ENCODE measurements around the gene SMIM35.

Gene SMIM35

DNA sequence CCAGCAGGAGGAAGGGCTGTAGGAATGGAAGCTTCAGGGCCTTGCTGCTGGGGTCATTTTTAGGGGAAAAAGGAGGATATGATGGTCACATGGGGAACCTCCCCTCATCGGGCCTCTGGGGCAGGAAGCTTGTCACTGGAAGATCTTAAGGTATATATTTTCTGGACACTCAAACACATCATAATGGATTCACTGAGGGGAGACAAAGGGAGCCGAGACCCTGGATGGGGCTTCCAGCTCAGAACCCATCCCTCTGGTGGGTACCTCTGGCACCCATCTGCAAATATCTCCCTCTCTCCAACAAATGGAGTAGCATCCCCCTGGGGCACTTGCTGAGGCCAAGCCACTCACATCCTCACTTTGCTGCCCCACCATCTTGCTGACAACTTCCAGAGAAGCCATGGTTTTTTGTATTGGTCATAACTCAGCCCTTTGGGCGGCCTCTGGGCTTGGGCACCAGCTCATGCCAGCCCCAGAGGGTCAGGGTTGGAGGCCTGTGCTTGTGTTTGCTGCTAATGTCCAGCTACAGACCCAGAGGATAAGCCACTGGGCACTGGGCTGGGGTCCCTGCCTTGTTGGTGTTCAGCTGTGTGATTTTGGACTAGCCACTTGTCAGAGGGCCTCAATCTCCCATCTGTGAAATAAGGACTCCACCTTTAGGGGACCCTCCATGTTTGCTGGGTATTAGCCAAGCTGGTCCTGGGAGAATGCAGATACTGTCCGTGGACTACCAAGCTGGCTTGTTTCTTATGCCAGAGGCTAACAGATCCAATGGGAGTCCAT is 86.5 kb downstream of the SMIM35 start:
- no peak for FAIRE-seq

DNA sequence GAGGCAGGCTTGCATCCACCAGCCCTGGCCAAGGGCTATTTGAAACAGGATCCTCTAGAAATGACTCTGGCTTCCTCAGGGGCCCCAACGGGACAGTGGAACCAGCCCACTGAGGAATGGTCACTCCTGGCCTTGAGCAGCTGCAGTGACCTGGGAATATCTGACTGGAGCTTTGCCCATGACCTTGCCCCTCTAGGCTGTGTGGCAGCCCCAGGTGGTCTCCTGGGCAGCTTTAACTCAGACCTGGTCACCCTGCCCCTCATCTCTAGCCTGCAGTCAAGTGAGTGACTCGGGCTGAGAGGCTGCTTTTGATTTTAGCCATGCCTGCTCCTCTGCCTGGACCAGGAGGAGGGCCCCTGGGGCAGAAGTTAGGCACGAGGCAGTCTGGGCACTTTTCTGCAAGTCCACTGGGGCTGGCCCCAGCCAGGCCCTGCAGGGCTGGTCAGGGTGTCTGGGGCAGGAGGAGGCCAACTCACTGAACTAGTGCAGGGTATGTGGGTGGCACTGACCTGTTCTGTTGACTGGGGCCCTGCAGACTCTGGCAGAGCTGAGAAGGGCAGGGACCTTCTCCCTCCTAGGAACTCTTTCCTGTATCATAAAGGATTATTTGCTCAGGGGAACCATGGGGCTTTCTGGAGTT is 87.3 kb downstream of the SMIM35 start:
- FAIRE-seq: no peak

GRCh38 chr11:117998664-117999353 is 88.0 kb downstream of the SMIM35 start:
- no peak for FAIRE-seq

GRCh38 chr11:117997823-117998579 is 88.8 kb downstream of the SMIM35 start:
- no peak for FAIRE-seq

DNA sequence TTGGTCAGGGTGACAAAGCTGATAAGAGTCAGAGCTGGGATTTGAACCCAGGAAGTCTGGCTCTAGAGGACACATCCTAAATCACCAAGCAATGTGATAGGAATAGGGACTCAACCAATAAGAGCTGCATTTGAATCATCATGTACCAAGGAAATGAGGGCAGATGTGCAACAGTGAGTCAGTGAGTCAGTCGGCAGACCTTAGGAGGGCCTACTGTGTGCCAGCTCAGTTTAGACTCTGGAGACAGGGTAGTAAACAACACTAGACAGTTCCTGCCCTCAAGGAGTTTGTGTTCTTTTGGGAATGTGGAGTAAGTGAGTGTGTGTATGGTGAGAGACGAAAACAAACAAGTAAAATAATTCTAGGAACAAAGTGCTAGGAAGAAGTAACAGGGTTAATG is 89.4 kb downstream of the SMIM35 start:
- no peak for FAIRE-seq

DNA sequence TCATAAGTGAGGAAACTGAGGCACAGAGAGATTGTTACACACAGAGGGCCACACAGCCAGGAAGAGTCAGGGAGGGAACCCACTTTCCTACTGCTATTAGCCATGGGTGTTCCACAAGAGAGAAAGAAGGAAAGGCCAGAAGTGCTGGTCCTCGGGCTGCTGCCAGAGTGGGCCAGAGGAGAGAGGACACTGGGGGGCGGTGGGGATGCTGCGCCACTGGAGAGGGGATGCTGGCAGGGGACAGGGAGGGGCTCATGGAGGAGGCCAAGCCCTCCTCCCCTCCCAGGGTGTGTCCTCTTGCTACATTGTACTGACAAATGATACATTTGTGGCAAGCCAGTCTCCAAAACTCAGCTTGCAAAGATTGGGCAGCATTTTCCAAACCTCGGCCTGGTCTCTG is 90.7 kb downstream of the SMIM35 start:
- no peak for FAIRE-seq

DNA sequence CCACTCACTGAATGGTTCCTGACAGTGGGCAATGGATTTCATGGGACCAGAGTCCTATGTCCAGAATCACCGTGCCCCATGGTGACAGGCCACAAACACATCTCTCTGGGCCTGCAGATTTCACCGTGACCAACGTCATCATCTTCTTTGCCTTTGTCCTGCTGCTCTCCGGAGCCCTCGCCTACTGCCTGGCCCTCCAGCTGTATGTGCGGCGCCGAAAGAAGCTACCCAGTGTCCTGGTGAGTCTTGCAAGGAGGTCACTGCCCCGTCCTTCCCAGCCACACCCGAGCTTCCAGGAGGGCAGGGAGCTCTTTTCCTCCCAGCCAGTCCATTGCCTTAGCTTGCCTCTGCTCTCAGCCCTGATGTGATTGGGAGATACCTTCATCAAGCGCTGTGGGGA is 91.3 kb downstream of the SMIM35 start:
- no peak for FAIRE-seq

- FAIRE-seq: no peak
These were observed 92.6 kb downstream of the SMIM35 start for GRCh38 chr11:117993988-117994745.

- FAIRE-seq: no peak
These were observed 94.1 kb downstream of the SMIM35 start for GRCh38 chr11:117992620-117993019.

GRCh38 chr11:117992136-117992535 is 94.6 kb downstream of the SMIM35 start:
- FAIRE-seq: no peak

DNA sequence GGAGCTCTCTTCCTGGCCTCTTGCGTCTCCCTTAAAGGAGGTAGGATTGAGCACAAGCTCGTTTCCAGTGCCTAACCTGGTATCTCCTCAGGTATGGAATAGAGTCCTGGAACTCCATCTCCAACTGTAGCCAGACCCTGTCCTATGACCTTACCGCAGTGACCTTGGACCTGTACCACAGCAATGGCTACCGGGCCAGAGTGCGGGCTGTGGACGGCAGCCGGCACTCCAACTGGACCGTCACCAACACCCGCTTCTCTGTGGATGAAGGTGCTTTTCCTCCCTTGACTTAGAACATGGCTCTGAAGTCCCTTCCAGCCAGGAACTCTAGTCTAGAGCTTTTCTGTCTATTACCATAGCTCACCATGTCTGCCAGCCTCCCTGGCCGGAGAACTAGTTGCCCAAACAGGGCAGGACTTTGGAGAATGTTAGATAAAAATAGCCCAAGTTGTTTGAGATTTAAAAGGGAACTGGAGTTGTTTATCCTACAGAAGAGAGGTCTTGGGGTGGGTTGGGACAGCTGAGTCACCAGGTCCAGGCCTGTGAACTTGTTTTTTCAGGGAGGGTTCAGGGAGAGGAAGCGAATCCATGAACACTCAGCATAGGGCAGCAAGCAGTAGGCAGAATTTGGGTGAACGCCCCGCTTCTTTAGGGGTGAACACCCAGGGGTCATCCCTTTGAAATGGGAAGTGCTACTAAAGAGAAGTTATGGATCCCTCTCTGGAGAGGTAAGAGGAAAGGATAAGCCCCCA is 97.2 kb downstream of the SMIM35 start:
- no peak for FAIRE-seq

GRCh38 chr11:117986981-117987574 is 99.7 kb downstream of the SMIM35 start:
- FAIRE-seq: no peak

- no peak for FAIRE-seq
These were observed 100.5 kb downstream of the SMIM35 start, which contains the start of gene IL10RA for GRCh38 chr11:117985953-117986887. Gene IL10RA (plus strand): TSS chr11:117986394. CDS start chr11:117986468, 74 bp downstream.

DNA sequence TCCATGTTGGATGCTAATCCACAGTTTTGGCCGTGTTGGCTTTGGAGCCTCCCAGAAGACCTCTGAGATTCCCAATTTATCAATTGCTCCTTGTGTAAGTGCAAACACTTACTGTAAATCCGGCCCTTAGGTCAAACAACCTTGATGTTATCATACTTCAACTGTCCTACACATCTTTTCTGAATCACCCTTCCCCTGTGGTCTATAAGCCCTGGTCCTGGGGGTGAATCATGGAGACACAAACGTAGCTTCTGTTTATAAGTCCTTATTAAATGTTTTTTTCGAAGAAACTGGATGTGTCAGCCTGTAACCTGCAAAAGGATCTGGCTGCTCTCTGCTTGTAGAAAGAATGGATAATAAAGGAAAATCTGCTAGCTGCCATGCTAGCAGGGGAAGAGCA is 102.3 kb downstream of the SMIM35 start:
- no peak for FAIRE-seq

DNA sequence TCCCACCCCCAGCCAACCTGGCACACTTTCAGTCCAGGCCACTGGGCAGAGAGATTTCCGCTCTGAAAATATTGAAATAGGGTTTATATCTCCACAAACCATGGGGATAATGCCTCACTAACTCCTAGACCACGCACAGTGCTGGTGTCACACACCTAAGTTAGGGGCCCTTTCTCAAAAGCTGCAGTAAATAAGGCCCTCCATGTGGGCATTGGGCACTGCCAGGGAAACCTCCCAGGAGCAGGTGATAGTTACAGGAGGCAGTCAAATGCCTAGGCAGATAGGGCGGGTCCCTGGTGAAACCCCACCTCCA is 103.6 kb downstream of the SMIM35 start:
- FAIRE-seq: no peak

DNA sequence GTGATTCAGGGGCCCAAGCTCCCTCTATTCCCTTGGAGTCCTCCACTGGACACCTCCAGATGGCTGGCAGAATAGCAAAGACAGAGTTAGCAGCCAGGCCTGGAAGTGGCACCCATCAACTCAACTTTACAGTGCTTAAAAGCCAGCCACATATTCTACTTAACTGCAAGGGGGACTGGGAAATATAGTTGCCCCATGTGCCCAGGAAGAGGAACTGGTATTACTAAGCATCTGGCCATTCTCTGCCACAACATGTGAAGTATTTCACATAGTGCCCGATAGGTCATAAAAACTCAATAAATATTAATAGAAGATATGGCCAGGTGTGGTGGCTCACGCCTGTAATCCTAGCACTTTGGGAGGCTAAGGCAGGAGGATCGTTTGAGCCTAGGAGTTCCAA is 106.0 kb downstream of the SMIM35 start:
- FAIRE-seq: no peak

DNA sequence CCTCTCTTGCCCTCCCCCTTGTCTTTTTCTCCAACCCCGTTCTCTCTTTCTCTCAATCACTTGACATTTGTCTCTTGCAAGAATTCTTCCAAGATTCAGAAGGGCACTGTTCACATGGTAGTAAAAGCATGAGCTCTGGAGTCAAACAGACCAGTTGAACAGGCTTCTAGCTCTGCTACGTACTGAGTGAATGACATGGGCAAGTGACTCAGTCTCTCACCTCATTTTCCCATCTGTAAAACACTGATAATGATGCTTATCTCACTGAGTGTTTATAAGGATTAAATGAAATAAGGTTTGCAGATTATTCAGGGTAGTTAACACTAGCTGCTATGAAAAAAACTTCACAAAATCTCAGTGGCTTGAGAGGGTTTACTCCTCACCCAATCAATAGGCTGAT is 106.5 kb downstream of the SMIM35 start:
- FAIRE-seq: no peak

GRCh38 chr11:117979481-117980211 is 107.1 kb downstream of the SMIM35 start:
- FAIRE-seq: no peak

DNA sequence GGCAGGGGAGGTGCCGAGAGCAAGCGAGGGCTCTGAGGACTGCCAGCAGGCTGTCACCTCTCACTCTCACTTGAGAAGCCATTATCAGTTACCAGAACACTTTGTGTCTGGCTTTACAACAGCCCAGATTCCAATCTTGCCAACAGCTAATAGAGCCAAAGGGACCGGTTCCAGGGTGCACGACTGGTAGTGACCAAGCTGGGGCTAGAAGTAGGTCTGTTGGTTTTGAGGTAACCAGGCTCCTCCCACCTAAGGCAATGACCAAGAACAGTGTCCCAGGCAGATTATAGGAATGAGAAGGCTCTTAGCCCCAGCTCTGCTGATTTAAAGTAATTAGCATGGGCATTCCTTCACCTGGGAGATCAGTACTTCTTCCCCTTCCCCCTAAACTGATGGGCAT is 107.8 kb downstream of the SMIM35 start:
- FAIRE-seq: no peak
